ENCODE data around the gene CYTH4. TPM values are rescaled to one million over a fixed set of nuclear protein-coding genes. Genes with fewer than 3 reads are reported as not detected.

CYTH4 gene
- total RNA-seq, 1 experiment from 2014 or later, result not detected

DNA sequence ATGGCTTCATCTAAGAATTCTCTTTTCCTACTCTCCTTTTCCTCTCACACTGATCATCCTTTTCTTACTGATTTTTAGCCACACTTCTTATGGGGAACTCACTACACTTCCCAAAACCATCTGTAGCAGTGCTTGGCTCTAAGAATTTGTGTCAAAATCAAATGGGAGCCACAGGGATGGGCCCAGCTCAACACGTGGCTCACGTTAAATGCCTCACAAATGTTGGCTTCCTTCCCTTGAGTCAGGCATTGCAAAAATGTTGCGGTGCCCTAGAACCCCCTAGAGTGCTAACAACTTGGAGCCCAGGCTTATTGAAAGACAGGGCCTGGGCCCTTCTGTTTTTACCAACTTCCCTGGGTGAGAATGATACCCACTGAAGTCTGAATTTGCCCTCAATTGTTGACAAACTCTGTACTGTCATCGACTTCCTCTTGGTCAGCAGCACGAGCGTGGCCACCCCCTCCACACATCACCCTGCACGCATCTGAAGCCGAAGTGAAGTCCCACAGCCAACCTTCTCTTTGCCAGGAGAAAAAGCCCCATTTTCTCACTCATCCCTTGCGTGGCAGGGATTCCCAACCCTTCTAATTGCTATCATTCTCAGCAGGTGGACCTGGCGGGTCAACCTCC lies 75.3 kb downstream of the CYTH4 start:
- no peak overlapping the region for H3K4me3 Mint-ChIP-seq (ENCODE audit: unreplicated experiment)
- ChIA-PET CTCF (no interaction called here), POLR2A (no interaction called here)
- BruUV-seq (replicated peaks), result no TSS peak
- DNase-seq (ENCODE audit: unreplicated experiment), result no peak
- no peaks in the 10 kb centered on the region for H3K27me3 Mint-ChIP-seq (ENCODE audit: insufficient read depth, unreplicated experiment)
- TF ChIP-seq CTCF (IDR thresholded peaks at IDR 0.05; ENCODE audit: unreplicated experiment), result no peak
- intact Hi-C loops (cut with micrococcal nuclease), result no loop called here
- no peaks in the 10 kb centered on the region for H3K4me1 Mint-ChIP-seq (ENCODE audit: insufficient read depth, unreplicated experiment)
- H3K9me3 Mint-ChIP-seq (ENCODE audit: unreplicated experiment), result no peaks in the 10 kb centered on the region
- H3K27ac Mint-ChIP-seq (ENCODE audit: low read depth, unreplicated experiment), result no peak overlapping the region
- H3K36me3 Mint-ChIP-seq (ENCODE audit: insufficient read depth, unreplicated experiment), result no peaks in the 10 kb centered on the region

DNA sequence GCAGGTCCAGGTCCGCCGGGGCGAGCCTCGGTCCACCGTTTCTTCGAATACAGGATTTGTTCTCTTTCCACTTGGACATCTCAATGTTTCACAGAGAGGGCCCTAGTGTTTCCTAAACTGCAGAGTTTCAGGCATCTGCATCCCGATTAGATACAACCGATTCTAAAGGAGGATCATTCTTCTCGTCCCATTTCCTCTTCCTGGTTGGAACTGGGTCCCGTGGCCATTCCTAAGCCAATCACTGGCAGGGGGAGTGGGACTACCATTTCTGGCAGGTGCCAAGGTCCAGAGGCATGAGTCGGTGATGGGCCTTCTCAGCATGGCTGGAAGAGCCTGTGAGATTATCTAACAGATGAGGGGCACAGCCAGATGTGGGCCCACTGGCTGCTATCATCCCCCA lies 76.1 kb downstream of the CYTH4 start:
- Mint-ChIP-seq H3K4me1 (ENCODE audit: insufficient read depth, unreplicated experiment) (peaks cover 6% of the 10 kb centered on the region), H3K27ac (ENCODE audit: low read depth, unreplicated experiment) (no peak overlapping the region), H3K4me3 (ENCODE audit: unreplicated experiment) (no peak overlapping the region), H3K36me3 (ENCODE audit: insufficient read depth, unreplicated experiment) (no peaks in the 10 kb centered on the region), H3K27me3 (ENCODE audit: insufficient read depth, unreplicated experiment) (no peaks in the 10 kb centered on the region), H3K9me3 (ENCODE audit: unreplicated experiment) (no peaks in the 10 kb centered on the region)
- BruUV-seq (replicated peaks), result no TSS peak
- no peak for TF ChIP-seq CTCF (IDR thresholded peaks at IDR 0.05; ENCODE audit: unreplicated experiment)
- CTCF ChIA-PET, result no interaction called here
- POLR2A ChIA-PET, result no interaction called here
- no peak for DNase-seq (ENCODE audit: unreplicated experiment)
- intact Hi-C loops (cut with micrococcal nuclease), result no loop called here

- Mint-ChIP-seq H3K27ac (ENCODE audit: low read depth, unreplicated experiment) (no peak overlapping the region), H3K9me3 (ENCODE audit: unreplicated experiment) (no peaks in the 10 kb centered on the region), H3K27me3 (ENCODE audit: insufficient read depth, unreplicated experiment) (no peaks in the 10 kb centered on the region), H3K4me1 (ENCODE audit: insufficient read depth, unreplicated experiment) (peaks cover 11% of the 10 kb centered on the region), H3K36me3 (ENCODE audit: insufficient read depth, unreplicated experiment) (no peaks in the 10 kb centered on the region), H3K4me3 (ENCODE audit: unreplicated experiment) (no peak overlapping the region)
- DNase-seq (ENCODE audit: unreplicated experiment), result no peak
- no peak for TF ChIP-seq CTCF (IDR thresholded peaks at IDR 0.05; ENCODE audit: unreplicated experiment)
- no TSS peak for BruUV-seq (replicated peaks)
- ChIA-PET CTCF (no interaction called here), POLR2A (no interaction called here)
- intact Hi-C loops (cut with micrococcal nuclease), result no loop called here
These were observed 76.6 kb downstream of the CYTH4 start for GRCh38 chr22:37358917-37359316.

DNA sequence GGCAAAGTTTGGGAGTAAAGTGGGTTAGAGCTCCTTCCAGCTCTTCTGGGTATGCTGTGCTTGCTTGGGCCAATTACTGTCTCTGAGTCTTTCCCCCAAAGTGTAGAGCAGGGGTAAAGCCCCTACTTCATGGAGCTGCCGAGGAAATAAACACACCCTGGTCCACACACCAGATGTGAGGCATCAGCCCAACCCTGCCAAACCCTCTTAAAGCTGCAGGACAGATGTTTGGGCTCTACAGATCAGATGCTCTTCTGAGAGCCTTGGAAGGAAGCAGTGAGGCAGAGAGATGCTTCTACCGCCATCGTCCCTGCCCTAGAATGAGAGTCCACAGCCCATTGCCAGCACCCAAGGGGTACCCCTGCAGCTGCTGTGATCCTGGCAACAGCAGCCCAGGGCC lies 80.3 kb downstream of the CYTH4 start:
- Mint-ChIP-seq H3K27me3 (ENCODE audit: insufficient read depth, unreplicated experiment) (no peaks in the 10 kb centered on the region), H3K27ac (ENCODE audit: low read depth, unreplicated experiment) (no peak overlapping the region), H3K4me1 (ENCODE audit: insufficient read depth, unreplicated experiment) (peaks cover 11% of the 10 kb centered on the region), H3K36me3 (ENCODE audit: insufficient read depth, unreplicated experiment) (no peaks in the 10 kb centered on the region), H3K9me3 (ENCODE audit: unreplicated experiment) (no peaks in the 10 kb centered on the region), H3K4me3 (ENCODE audit: unreplicated experiment) (no peak overlapping the region)
- no peak for DNase-seq (ENCODE audit: unreplicated experiment)
- no peak for TF ChIP-seq CTCF (IDR thresholded peaks at IDR 0.05; ENCODE audit: unreplicated experiment)
- ChIA-PET POLR2A (interaction anchor here (0.8 kb wide), 1 partner anchor 52 kb away, joined by 4 read pairs; no protein-coding TSS in a partner anchor), CTCF (interaction anchor here (0.5 to 1.1 kb wide), 2 partner anchors 95 to 326 kb away, joined by 3 read pairs; no protein-coding TSS in a partner anchor)
- BruUV-seq (replicated peaks), result no TSS peak
- intact Hi-C loops (cut with micrococcal nuclease), result no loop called here
